Amniotic stem cell (primary cell): ENCODE data around the gene FANK1.
"Not testable (repeated sequence)": the region's sequence is repeated elsewhere in the genome, so short reads cannot be mapped to it uniquely, and the experiment has no call there.

ENCODE experiments used
- DNase-seq: peaks from one replicate; lab custom pipeline; 2025; lab: John Stamatoyannopoulos, UW

The FANK1 gene

DNA sequence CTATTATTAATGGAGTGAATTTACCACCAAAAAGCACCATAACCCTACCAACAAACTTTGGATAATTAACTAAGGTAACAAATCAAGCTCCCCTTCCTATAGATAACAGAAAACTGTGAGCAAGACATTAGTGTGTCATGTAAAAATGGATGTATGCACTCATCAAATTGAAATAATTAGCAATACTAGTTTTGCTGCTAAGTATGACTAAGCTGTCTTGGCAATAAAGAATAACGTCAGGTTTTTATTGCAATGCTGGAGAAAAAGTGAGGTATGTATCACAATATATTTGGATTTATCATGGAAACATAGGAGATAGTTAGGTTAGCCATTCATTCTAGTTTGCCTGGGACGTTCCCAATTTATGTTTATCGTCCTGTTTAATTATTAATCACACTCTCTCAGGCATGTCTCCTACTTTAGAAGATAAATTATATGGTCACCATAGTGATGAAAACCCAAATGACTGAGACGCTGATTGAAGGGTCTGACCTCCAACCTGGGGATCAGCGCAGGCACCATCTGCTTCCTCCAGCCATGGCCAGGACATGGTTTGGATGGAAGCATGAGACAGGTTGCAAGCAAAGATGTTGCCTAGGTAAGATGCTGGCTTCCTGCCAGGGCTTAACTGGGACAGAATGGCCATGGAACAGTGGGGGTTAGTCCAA, 125.6 kb downstream of the FANK1 start:
- DNase-seq = no peak

DNA sequence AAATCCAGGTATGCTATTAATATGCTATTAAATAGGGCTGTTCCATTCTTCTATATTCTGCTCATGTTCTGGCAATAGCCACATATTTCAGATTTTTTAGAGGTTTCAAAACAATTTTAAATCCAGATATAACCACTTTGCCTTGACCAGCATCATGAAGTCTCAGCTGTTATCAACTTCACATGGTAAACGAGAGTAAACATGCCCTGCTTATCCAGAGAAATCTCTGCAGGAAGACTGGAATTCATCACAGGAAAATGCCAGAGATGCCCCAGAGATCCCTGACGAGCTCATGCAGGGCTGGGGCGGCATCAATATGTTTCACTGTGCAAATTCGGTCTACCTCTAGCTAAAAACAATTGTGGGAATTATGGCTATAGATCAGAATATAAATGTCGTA, 126.5 kb downstream of the FANK1 start:
- DNase-seq = no peak

DNA sequence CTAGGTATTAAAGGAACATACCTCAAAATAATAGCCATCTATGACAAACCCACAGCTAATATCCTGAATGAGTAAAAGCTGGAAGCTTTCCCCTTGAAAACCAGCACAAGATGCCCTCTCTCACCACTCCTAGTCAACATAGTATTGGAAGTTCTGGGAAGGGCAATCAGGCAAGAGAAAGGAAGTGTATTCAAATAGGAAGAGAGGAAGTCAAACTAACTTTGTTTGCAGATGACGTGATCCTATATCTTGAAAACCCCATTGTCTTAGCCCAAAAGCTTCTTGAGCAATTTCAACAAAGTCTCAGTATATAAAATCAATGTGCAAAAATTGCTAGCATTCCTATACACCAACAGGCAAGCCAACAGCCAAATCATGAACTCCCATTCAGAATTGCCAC, 131.3 kb downstream of the FANK1 start:
- DNase-seq = no peak

DNA sequence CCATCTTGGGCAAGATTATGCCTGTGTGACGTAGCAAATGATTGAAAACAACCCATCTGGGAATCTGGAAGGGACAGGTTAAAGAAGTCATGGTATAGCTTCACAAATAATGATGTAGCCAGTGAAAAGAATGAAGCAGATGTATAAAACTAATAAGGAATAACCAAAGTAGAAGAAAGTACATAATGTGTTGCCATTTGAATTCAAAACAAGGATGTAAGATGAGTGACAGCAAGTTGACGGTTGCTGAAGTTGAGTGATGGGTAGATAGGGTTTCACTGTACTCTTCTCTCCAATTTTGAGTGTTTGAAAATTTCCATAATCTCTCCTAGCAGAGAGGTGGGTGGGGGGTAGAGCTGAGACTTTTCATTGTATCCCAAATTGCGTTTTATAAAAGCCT, 133.6 kb downstream of the FANK1 start:
- DNase-seq = no peak

DNA sequence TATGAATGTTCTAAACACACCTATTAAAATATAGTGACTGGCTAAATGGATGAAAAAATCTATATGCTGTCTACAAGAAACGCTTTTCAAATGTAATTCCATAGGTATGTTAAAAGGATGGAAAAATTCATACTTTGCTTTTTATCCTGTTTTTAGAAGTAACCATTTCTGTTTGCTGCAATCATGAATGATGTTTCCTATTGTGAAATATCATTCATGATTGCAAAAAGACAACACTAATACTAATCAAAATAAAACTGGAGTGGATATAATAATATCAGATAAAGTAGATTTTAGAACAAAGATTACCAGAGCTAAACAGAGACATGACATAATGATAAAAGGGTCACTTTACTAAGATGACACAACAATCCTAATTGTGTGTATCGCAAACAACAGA, 138.2 kb downstream of the FANK1 start:
- no peak for DNase-seq

DNA sequence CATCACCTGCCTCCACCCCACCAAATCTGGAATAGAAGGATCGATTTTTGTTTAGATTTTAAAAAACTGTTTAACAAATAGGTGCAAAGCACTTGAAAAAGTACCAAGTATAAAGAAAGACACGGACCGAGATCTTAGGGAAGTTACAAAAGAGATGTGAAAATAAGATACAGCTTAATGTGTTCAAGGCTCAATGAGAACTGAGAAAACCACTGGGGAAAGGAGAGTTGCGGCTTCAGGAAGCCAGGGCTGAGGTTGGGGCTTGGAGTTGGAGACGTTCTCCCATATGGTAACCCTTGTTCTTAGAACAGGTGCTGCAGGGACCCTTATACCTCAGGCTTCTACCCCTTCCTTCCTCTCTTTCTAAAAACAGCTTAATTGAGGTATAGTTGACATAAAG, 140.2 kb downstream of the FANK1 start:
- no peak for DNase-seq

DNA sequence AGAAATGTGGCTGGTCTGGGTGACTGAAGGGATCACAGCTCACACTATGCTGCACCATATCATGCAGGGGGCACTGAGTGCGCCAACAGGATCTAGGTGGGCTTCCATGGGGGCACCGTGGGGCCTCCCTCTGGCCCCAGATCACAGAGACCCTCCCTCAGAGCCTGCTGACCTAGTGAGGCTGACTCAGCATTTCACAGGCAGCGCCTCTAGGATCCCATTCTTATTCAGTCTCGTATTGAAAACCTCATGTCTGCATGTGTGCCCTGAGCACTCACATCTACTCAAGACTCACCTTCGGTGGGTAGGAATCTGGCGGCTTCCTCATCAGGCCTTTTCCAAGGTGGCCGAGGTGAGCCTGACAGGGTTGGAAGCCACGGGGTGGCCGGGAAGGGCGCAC, 141.6 kb downstream of the FANK1 start:
- no peak for DNase-seq

DNA sequence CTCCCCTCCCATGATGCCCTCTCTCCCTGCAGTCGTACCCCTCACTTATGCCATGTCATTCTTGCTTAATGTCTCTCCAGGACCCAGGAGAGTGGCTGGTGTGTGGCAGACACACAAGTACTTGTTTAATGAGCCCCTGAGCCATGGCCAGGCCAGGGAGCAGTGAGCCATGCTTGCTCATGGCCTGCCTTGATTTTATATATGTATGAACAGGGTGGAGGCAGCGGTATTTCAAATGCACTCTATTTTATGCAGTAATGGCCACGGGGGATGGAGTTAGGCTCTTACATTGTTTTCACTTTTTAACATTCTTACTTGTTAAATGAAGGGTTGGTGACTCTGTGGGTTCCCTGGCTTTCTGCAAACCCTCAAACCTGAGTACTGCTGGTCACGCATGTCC, 144.8 kb downstream of the FANK1 start:
- no peak for DNase-seq

DNA sequence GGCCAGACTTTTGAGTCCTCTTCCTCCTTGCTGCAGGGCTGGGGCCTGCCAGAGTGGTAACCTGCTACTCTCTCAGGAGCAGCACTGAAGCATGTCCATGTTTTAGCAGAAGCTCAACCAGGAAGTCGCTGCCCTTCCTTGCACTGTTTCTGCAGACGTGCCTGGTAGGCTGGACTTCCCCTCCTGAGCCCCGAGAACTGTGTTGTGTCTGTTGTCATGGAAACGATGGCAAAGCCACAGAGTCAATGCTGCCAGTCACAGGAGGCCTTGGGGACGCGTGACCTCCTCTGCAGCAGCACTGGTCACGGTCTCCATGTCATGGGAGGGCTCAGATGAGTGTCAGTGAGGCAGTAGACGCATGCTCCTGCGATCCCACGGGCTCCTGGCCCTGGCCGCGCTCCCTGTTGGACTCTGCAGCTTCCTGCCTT, 145.5 kb downstream of the FANK1 start:
- no peak for DNase-seq

DNA sequence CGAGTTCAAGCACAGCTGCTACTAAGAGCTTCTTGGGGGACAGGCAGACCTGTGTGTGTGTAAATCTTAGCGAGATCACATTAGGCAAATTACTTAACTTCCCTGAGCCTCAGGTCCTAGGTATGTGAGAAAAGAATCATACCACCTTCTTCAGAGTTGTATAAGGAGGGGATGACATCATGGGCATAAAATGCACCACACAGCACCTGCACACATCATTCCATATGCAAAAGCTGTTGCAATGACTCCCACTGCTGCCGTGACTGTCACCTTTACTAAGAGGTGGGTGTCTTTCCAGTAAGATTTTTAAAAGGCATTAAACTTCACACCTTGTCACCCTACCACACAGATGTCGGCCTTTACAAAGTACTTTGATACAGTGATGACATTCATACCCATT, 146.0 kb downstream of the FANK1 start:
- no peak for DNase-seq

DNA sequence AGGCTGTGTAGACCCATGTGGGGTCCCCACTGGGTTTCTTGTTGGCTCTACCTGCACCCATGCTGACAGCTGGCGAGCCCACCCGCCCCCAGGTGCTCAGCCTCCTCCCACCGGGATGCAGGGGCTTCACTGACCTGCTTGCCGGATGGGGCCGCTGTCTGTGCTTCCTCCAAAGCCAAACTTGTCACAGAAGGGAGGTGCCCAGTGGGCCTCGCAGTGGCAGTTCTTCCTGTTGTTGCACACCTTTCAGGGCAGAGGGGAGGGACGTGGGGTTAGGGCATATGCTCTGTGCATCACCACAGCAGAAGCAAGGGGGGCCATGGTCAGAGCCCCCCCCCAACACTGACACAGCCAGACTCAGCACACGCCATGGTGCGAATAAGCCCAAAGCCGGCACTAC, 146.5 kb downstream of the FANK1 start:
- DNase-seq = no peak

DNA sequence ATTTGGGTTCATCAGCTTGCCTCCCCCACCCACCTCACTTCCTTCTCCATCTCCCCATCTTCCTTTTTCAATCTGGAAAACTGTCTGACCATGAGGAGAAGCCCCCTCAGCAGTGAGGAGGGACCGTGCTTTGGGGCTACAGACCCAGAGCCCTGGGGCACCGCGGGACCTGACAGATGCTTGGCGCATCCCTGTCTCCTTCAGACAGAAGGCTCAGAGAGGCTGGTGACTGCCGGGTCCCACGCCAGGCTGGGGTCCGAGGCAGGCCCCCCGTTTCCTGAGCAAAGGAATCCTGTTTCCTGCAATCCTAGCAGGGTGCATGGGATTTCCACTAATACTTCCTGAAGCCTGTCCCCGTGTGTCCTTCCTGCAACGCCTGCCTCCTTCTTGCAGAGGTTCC, 147.0 kb downstream of the FANK1 start:
- no peak for DNase-seq

DNA sequence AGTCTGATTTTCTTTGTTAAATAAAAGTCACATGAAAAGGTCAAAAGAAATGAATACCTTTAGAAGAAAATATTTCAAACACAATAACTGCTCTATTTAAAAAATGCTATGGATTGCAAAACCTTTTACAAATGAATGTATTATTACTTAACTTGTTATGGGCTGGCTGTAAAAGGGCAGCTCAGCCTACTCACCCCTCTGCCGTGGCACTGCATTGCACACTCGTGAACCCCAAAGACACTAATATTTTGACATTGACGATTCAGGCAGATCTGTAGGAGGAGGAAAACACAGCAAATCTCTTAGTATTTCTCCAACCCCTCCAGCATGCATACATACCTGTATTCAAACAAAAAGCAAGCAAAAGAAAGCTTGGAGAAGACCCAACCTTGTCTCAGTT, 149.5 kb downstream of the FANK1 start:
- no peak for DNase-seq

DNA sequence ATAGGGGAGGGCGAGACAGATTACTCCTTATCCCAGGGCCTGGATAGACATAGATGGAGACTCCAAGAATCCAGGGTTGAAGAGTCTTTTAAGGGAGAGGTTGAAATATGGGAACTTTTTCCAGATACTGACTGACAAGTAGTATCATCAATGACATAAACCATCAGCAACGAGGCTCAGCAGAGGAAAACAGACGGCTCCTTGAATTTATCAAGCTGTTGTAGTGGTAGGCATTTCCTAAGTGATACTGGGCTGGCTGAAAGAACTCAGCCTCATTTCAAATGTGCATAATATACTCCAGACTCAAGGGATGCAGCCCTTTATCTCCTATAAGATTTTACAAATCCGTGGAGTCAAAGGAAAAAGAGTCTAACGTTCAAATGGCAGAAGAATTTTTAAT, 150.5 kb downstream of the FANK1 start:
- DNase-seq = no peak

DNA sequence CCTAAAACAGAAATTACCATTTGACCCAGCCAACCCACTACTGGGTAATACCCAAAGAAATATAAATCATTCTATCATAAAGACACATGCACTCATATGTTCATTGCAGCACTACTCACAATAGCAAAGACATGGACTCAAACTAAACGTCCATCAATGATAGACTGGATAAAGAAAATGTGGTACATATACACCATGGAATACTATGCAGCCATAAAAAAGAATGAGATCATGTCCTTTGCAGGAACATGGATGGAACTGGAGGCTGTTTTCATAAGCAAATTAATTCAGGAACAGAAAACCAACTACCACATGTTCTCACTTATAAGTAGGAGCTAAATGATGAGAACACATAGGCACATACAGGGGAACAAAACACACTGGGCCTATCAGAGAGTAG, 151.4 kb downstream of the FANK1 start:
- DNase-seq = not testable (repeated sequence)

DNA sequence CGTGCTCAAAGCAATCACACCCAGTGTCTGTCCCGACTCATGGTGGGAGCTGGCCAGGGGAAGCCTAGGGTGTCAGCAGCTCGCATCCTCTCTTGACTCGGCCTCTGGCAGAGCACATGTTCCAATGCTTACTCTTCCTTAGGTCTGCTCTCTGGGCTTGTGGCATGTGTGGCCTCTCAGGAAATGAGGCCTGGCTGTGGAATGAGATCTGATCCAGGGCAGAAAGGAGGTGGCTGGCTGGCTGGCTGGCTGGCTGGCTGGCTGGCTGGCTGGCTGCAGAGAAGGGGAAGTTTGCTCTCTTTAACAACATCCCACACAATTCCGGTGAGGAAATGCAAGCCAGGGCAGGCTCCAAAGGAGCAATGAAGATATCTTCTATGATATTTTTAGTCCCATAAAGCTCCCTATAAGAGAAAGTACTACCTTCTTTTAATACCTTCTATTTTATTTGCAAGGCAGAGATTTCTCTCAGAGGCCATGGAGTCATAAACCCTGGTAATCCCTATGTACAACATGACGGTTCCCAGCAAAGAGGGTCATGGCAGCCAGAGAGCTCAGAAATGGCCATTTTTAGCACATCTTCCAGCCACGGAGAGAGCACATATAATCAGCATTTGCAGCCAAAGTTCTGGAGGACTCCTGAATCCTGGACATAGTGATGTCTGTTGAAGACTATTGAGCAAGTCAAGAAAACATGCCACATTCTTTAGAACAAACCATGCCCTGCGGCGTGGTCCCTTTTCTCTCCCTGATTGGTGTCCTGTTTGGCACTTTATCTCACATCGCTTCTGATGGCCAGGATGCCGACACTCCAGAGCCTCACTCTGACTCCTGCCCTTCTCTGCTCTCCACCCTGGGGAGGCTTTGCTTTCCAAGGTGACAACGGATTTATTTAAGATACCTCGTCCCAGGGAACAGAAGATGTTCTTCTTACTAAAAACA, 153.7 kb downstream of the FANK1 start:
- no peak for DNase-seq

DNA sequence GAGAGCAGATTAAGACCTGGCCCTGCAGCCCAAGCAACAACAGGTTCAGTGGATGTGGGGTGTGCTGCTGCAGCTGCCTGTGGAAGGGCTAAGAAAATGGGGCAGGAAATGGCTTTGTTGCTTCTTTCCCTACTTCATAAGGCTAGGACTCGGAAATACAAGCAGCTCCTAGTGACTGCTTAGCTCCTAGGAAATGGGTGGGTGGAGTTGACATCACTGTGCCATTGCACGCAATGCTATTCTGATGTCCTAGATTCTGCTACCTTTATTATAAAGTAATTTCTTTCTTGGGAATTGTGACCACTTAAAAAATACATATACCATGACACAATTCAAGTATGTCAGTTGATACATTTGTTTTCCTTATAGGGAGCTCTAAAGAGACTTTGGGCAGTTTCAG, 155.8 kb downstream of the FANK1 start:
- no peak for DNase-seq

DNA sequence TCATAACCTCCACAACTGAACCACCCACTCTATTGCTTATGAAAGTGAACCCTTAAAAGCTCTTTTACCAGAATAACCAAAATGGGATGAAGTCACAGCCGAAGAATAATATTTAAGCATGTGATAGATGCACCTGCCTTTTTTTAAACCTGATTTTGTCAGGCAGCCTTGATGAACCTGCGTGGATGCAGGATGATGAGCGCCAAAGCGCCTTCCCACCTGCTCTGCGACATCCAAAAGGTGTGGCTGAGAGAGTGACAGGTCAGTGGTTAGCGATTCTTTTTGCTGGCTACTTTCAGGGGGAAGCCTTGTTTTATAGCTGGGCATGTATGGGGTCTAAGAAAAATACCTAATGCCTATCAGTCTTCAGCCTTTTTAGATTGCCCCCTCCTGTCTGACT, 157.8 kb downstream of the FANK1 start:
- no peak for DNase-seq

DNA sequence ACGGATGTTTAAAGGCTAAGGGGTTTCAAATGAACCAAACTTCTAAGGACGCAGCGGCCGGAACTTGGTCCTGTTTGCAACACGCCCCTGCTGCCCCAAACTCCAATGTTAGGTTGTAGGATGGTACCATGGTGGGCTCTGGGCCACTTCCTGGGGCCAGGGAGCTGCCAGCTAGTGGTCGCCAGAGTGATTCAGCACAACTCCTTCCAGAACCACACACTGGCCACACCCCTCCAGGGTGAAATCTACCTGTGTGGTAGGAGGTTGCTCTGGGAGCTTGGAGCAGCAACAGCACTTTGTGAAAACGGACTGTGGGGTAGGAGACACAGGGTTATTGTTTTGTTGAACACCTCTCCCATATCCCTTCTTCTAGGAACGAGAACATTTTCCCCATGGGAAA, 161.1 kb downstream of the FANK1 start:
- no peak for DNase-seq

DNA sequence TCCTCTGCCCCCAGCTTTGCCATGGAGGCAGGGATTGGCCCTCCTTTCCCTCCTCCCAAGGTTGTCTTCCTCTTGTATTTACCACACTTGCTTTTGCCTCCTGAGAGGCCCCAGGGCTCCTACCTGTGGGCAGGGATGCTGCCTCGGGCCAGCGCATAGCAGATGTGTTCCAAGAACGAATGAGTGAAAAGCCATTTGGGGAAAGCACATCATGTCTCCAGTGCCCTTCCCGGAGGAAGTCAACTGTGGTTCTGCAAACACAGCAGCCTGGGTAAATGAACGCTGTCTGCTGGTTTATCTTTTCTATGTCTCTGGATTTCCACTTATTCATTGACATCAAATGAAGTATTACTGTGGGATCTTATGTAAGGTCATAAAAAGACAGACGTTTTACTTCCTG, 161.7 kb downstream of the FANK1 start:
- DNase-seq = no peak

DNA sequence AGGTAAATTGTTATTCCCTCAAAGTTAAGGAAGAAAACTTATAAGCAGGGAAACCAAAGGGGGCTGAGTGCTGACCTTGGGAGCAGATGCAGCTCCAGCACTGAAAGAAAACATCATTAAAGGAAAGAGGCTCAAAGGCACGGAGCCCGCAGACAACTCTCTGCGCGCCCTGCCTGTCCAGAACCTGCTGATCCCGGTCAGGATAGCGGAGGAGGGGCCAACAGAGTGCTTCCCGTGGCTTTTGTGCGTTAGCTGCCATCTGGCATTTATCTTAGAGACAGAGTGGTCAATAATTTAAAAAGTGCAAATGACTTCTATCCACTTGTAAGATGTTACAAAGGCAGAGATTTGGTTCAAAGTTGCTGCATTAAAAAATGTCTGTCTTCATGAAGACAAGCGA, 162.1 kb downstream of the FANK1 start:
- no peak for DNase-seq
